ENCODE results near the gene DUSP9.

The DUSP9 gene

DNA sequence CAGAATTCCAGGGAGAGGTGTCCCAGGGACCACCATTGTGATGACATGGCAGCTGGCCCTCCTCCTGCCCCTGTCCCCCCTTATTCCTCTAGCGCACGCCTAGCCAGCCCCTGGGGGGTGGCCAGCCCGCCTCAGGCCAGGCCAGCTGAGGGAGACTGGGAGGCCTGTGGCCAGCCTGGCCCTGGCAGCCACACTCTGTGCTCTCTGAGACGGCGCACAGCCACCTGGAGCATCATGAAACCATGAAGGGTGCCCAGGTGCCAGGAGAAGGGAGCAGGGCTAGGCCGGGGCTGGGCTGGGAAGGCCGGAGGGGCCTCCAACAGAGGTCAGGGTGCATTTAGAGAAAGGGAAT is 14.4 kb upstream of the DUSP9 start:
- no peak overlapping the region for H3K4me3 ChIP-seq (replicated peaks in 1 of 2; ENCODE audit: low read depth in 2 of 2, low read length in 2 of 2)
- TF ChIP-seq, protein P1, sequence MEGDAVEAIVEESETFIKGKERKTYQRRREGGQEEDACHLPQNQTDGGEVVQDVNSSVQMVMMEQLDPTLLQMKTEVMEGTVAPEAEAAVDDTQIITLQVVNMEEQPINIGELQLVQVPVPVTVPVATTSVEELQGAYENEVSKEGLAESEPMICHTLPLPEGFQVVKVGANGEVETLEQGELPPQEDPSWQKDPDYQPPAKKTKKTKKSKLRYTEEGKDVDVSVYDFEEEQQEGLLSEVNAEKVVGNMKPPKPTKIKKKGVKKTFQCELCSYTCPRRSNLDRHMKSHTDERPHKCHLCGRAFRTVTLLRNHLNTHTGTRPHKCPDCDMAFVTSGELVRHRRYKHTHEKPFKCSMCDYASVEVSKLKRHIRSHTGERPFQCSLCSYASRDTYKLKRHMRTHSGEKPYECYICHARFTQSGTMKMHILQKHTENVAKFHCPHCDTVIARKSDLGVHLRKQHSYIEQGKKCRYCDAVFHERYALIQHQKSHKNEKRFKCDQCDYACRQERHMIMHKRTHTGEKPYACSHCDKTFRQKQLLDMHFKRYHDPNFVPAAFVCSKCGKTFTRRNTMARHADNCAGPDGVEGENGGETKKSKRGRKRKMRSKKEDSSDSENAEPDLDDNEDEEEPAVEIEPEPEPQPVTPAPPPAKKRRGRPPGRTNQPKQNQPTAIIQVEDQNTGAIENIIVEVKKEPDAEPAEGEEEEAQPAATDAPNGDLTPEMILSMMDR (IDR thresholded peaks at IDR 0.05; ENCODE audit: low read depth, low read length) = no peak
- no peak for DNase-seq (ENCODE audit: low read depth in 2 of 2)

DNA sequence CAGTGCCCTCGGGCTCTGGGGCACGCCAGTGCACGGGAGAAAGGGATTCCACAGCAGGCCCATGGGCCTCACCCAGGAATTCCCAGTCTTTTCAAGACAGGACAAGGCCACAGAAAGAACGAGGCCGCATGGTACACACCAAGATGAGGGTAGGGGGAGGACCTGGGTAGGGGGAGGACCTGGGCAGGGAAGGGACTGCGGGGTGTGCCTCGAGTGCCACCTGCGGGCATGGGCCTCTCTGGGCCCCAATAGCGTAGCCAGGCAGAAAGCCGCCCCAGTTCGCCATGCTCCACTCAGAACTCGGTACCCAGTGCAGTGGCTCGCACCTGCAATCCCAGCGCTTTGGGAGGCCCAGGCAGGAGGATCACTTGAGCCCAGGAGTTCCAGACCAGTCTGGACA is 14.0 kb upstream of the DUSP9 start:
- no peak overlapping the region for H3K4me3 ChIP-seq (replicated peaks in 1 of 2; ENCODE audit: low read depth in 2 of 2, low read length in 2 of 2)
- TF ChIP-seq, protein P1 (IDR thresholded peaks at IDR 0.05; ENCODE audit: low read depth, low read length) = no peak
- DNase-seq (ENCODE audit: low read depth in 2 of 2) = no peak

DNA sequence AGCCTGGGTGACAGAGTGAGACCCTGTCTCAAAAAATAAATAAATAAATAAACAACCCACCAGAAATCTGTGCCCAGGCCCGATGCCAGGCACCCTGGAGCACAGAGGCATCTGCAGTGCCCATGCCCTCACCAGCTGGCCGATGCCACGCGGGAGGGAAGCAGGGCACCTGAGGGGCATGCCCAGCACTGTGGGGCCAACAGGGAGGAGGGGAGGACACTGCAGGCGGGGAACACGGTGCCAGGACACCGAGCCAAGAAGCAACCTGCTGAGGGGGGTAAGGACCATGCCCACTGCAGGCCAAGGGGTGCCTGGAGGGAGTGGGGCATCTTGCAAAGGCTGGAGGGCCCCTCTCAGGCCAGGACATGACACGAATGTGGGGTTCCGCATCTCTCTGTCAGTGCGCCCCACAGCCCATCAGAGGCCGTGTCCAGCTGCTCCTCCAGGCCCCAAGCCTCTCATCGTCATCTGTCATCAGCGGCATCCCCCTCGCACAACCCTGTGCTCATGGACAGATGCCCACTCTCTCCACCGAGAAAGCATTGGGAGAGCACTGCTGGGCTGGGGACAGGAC is 13.3 kb upstream of the DUSP9 start:
- H3K4me3 ChIP-seq (replicated peaks in 1 of 2; ENCODE audit: low read depth in 2 of 2, low read length in 2 of 2) = no peak overlapping the region
- DNase-seq (ENCODE audit: low read depth in 2 of 2) = no peak
- TF ChIP-seq, protein P1 (IDR thresholded peaks at IDR 0.05; ENCODE audit: low read depth, low read length) = no peak

DNA sequence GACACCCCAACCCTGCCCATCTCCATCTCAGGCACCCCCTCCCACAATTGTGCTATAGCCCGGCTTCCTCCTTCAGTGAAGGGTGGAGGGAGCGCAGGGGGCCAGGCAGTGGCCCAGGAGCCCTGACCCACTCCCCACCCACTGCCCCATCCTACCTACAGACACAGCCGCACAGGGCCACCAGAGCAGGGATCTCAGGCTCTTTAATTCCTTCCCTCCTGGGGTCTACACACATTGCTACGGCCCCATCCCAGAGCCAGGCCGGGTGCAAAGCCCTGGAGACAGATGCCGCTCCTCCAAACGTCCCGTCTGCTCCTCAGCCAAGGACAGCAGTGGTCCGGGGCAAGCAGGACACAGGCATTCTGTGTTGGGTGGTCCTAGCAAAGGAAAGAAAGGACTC is 12.8 kb upstream of the DUSP9 start:
- no peak overlapping the region for H3K4me3 ChIP-seq (replicated peaks in 1 of 2; ENCODE audit: low read depth in 2 of 2, low read length in 2 of 2)
- TF ChIP-seq, protein P1 (IDR thresholded peaks at IDR 0.05; ENCODE audit: low read depth, low read length) = no peak
- DNase-seq (ENCODE audit: low read depth in 2 of 2) = no peak

DNA sequence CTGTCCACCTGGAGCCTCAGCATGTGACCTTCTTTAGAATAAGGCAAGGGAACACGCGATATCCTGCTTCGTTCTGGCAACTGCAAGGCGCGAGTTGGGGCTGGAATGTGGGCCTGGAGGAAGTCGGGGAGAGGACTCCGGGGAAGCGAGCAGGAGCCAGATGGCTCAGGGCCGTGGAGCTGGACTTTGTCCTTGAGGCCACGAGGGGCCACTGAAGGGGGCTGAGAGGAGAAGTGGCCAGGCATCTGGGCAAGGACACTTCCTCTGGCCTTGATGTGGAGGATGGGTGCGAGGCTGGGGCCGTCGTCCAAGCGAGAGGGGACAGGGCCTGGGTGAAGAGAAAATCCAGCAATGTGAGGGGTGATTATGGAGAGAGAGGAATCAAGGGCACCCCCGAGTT is 12.2 kb upstream of the DUSP9 start:
- H3K4me3 ChIP-seq (replicated peaks in 1 of 2; ENCODE audit: low read depth in 2 of 2, low read length in 2 of 2) = no peak overlapping the region
- TF ChIP-seq, protein P1 (IDR thresholded peaks at IDR 0.05; ENCODE audit: low read depth, low read length) = no peak
- DNase-seq (ENCODE audit: low read depth in 2 of 2) = no peak

DNA sequence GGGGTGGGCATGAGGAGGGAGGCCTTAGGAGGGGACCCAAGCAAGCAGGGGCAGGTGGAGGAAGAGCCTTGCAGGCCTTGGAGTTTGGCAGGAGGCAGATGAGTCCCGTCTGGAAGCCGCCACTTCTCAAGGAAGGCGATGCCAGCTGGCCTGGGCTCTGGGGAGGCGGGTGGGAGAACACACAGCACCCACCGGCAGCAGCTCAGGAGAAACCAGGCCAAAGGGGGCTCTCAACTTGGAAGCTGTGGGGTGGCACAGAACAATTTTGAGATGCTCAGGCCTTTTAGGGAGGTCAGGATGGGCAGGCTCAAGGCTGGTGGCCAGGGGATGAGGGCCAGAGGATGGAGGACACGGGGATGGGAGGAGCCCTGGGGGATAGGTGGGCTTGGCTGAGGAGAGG is 11.6 kb upstream of the DUSP9 start:
- TF ChIP-seq, protein P1 (IDR thresholded peaks at IDR 0.05; ENCODE audit: low read depth, low read length) = no peak
- no peak for DNase-seq (ENCODE audit: low read depth in 2 of 2)
- H3K4me3 ChIP-seq (replicated peaks in 1 of 2; ENCODE audit: low read depth in 2 of 2, low read length in 2 of 2) = no peak overlapping the region
